Lung (tissue), 12 donors: Measurements from ENCODE around the gene LRIT1. TPM values are rescaled to one million over a fixed set of nuclear protein-coding genes. Genes with fewer than 3 reads are reported as not detected.

ENCODE experiments used
- ATAC-seq: fragments of 200-7000 bp; cut with Tn5 transposase; one replicate; pipeline ENCODE4 v1.9.1; 2020; ENCODE audit warnings: moderate number of reproducible peaks; ENCODE audit not compliant: insufficient read depth, low FRiP score
- DNase-seq, 3 donors: peaks; one replicate each; pipeline ENCODE4 v3.0.0-alpha.2; 2013 to 2017
- H3K27ac ChIP-seq, 2 donors: one replicate each; pipeline ENCODE4 v1.5.1; 2013; ENCODE audit warnings: mild to moderate bottlenecking in 2 of 2, moderate library complexity in 2 of 2, control low read depth in 1 of 2, inconsistent platforms in 1 of 2, low read depth in 1 of 2, low read length in 1 of 2
- H3K27me3 ChIP-seq, 3 donors: one replicate each; pipeline ENCODE4 v1.5.1; 2013; ENCODE audit warnings: low read length in 2 of 3; ENCODE audit not compliant: control insufficient read depth in 3 of 3, insufficient read depth in 3 of 3
- H3K36me3 ChIP-seq, 4 donors: one replicate each; pipeline ENCODE4 v1.5.1; 2013; ENCODE audit warnings: low read length in 4 of 4, mild to moderate bottlenecking in 1 of 4, moderate library complexity in 1 of 4; ENCODE audit not compliant: control insufficient read depth in 4 of 4, insufficient read depth in 4 of 4
- H3K4me1 ChIP-seq, 5 donors: one replicate each; pipeline ENCODE4 v1.5.1; 2013; ENCODE audit warnings: low read length in 5 of 5, mild to moderate bottlenecking in 2 of 5, moderate library complexity in 1 of 5; ENCODE audit not compliant: control insufficient read depth in 5 of 5, insufficient read depth in 5 of 5
- H3K4me3 ChIP-seq: one replicate; pipeline ENCODE4 v1.5.1; 2013; ENCODE audit warnings: mild to moderate bottlenecking, control low read depth, moderate library complexity
- H3K9ac ChIP-seq, 2 donors: one replicate each; pipeline ENCODE4 v1.5.1; 2013; ENCODE audit warnings: low read length in 2 of 2, control low read depth in 1 of 2; ENCODE audit not compliant: insufficient read depth in 1 of 2
- H3K9me3 ChIP-seq, 4 donors: one replicate each; pipeline ENCODE4 v1.5.1; 2013; ENCODE audit warnings: low read length in 3 of 4, mild to moderate bottlenecking in 1 of 4, moderate library complexity in 1 of 4; ENCODE audit not compliant: control insufficient read depth in 4 of 4, insufficient read depth in 3 of 4
- CTCF ChIP-seq: IDR thresholded peaks from 2 replicates; pipeline ENCODE4 v1.5.1; 2012; ENCODE audit warnings: mild to moderate bottlenecking; ENCODE audit errors: control extremely low read depth, extremely low read depth
- WGBS, 2 donors: extraction: QIAGEN DNeasy Blood & Tissue Kit; methylation state at CpG; one replicate each; pipeline ENCODE4 v1.1.7; 2013; 5-methylcytosine and 5-hydroxymethylcytosine counted together
- polyA plus RNA-seq, 2 donors: library from polyadenylated mRNA; stranded (reverse); fragments of 200-250 nt; gene quantifications; one replicate each; pipeline ENCODE4 v1.2.1, GENCODE V29; 2013
- total RNA-seq, 2 donors: library from RNA; depleted of rRNA in 1 of 2; stranded (reverse); fragments of >200 nt in 1 of 2; gene quantifications; one replicate each; pipeline ENCODE4 v1.2.1, GENCODE V29; 2014 to 2021
- donor health status: control.
- donor health status: control.
- donor health status: Bipolar disorder and iron deficiency.
- donor health status: healthy.
- donor health status: DM: yes; HTN: yes; CAD: no.

Gene LRIT1
- total and polyA plus RNA-seq, 4 donors: not detected

DNA sequence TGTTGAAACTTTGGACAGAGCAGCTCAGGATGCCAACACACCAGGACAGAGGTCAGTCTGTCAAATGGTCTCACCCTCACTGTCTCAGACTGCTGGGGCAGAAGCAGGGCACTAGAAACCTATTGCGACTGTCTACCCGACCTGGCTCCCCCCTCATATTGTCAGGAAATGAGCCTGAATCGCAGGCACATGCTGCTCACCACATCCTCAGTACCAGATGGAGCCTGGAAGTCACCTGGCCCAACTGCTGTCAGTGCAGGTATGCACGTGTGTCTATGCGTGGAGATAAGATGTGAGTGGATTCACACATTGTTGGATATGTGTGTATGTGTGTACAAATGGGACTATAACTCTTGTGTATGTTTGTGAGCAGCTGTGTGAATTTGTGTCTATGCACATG is 50.2 kb downstream of the LRIT1 start:
- Histone ChIP-seq H3K36me3 (no peaks in the 10 kb centered on the region), H3K9me3 (peaks cover 0 to 5% (median 0%) of the 10 kb centered on the region in 4 donors), H3K27ac (no peak overlapping the region), H3K4me3 (no peak overlapping the region), H3K4me1 (peaks cover 0 to 6% (median 0%) of the 10 kb centered on the region in 5 donors), H3K9ac (no peak overlapping the region), H3K27me3 (peaks cover 0 to 37% (median 30%) of the 10 kb centered on the region in 3 donors)
- WGBS, 2 donors: 61 to 64% methylated on average over 5 of the region's 5 CpGs
- DNase-seq: no peak
- ATAC-seq: no peak
- no peak for TF ChIP-seq CTCF

DNA sequence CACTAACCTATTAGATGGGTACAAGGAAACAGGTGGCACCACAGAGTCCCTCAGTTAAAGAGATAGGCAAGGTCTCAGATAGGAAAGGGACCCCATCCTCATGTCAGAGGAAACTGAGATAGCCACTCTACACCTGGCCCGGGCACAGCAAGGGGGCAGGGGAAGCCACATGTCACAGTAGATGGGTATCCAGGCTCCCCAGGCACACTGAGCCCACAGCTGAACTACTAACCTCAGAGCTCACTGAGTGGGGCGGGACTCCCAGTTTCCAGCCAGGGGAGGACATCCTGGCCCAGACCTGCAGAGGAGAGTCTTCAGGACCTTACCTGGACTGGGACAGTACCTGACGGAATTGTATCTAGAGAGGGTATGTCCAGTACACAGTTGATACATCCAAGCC is 50.7 kb downstream of the LRIT1 start:
- Histone ChIP-seq H3K4me1 (peaks cover 0 to 6% (median 0%) of the 10 kb centered on the region in 5 donors), H3K4me3 (no peak overlapping the region), H3K36me3 (no peaks in the 10 kb centered on the region), H3K9me3 (peaks cover 0 to 5% (median 0%) of the 10 kb centered on the region in 4 donors), H3K27me3 (peaks cover 0 to 32% (median 25%) of the 10 kb centered on the region in 3 donors), H3K27ac (no peak overlapping the region), H3K9ac (no peak overlapping the region)
- DNase-seq: no peak
- no peak for ATAC-seq
- TF ChIP-seq CTCF: no peak
- 87% methylated on average over 3 of the region's 3 CpGs for WGBS, 2 donors

- Histone ChIP-seq H3K27ac (no peak overlapping the region), H3K27me3 (peaks cover 0 to 17% (median 12%) of the 10 kb centered on the region in 3 donors)
These were observed 52.5 kb downstream of the LRIT1 start for GRCh38 chr10:84188815-84189214.

More at GRCh38 chr10:84188815-84189214, 52.5 kb downstream of the LRIT1 start:
- peaks cover 0 to 5% (median 0%) of the 10 kb centered on the region in 4 donors for H3K9me3 ChIP-seq
- H3K36me3 ChIP-seq: no peaks in the 10 kb centered on the region
- ATAC-seq: no peak
- 69 to 80% methylated on average over 3 of the region's 3 CpGs for WGBS, 2 donors
- no peak for TF ChIP-seq CTCF
- no peak overlapping the region for H3K9ac ChIP-seq
- H3K4me3 ChIP-seq: no peak overlapping the region
- H3K4me1 ChIP-seq: no peaks in the 10 kb centered on the region
- DNase-seq: no peak
